Stimulated activated CD8-positive, alpha-beta memory T cell treated with anti-CD3 and anti-CD28 coated beads, Interleukin-2, amount 100 ng/mL, for 1 hour (primary cell): ENCODE measurements around the gene SAMM50.
A peak's percentile ranks its signal among the peaks of the same experiment; 100 is the strongest.

ENCODE experiments used
- DNase-seq, 2 donors: peaks; one replicate each; pipeline ENCODE4 v3.0.0-alpha.2; 2020; ENCODE audit warnings: low read depth in 2 of 2

The SAMM50 gene

GRCh38 chr22:43945632-43946383, 9.4 kb upstream of the SAMM50 start:
- peak; percentile 30 to 39 for DNase-seq

- no peak for DNase-seq
Observed at GRCh38 chr22:43946384-43946667, 8.9 kb upstream of the SAMM50 start.

- DNase-seq = no peak
Observed at GRCh38 chr22:43948836-43949406, 6.3 kb upstream of the SAMM50 start.

GRCh38 chr22:43951391-43951790, 3.9 kb upstream of the SAMM50 start:
- no peak for DNase-seq

GRCh38 chr22:43951966-43952365, 3.3 kb upstream of the SAMM50 start:
- no peak for DNase-seq

GRCh38 chr22:43953988-43954785, 1.1 kb upstream of the SAMM50 start:
- DNase-seq = no peak

GRCh38 chr22:43955883-43956782, 891 bp downstream of the SAMM50 start:
- no peak for DNase-seq

- no peak for DNase-seq
Observed at GRCh38 chr22:43956805-43957463, 1.7 kb downstream of the SAMM50 start.

GRCh38 chr22:43957871-43958270, 2.6 kb downstream of the SAMM50 start:
- no peak for DNase-seq

- no peak for DNase-seq
Observed at GRCh38 chr22:43964314-43964857, 9.1 kb downstream of the SAMM50 start.

GRCh38 chr22:43967069-43967468, 11.8 kb downstream of the SAMM50 start:
- no peak for DNase-seq

- DNase-seq = no peak
Observed at GRCh38 chr22:43968614-43969013, 13.4 kb downstream of the SAMM50 start.

GRCh38 chr22:43969021-43969878, 14.0 kb downstream of the SAMM50 start:
- DNase-seq = no peak

GRCh38 chr22:43969989-43970755, 14.9 kb downstream of the SAMM50 start:
- DNase-seq = no peak

- no peak for DNase-seq
Observed at GRCh38 chr22:43971112-43971511, 15.9 kb downstream of the SAMM50 start.

GRCh38 chr22:43972931-43973462, 17.8 kb downstream of the SAMM50 start:
- DNase-seq = no peak

- no peak for DNase-seq
Observed at GRCh38 chr22:43974028-43974545, 18.8 kb downstream of the SAMM50 start.

- DNase-seq = no peak
Observed at GRCh38 chr22:43975041-43975440, 19.8 kb downstream of the SAMM50 start.
